GM12878 (cell line): ENCODE measurements around the gene BBLN. TPM values are rescaled to one million over a fixed set of nuclear protein-coding genes. Genes with fewer than 3 reads are reported as not detected.

Experiments used
- ATAC-seq: fragments of 200-7000 bp; cut with Tn5 transposase; 3 replicates; pipeline ENCODE4 v1.9.1; 2020; ENCODE audit warnings: mild to moderate bottlenecking, moderate library complexity
- BruUV-seq: library from RNA; stranded (reverse); fragments of 400-500 nt; replicated peaks from 2 replicates; lab custom pipeline; 2021; lab: Mats Ljungman, UMichigan
- CTCF ChIA-PET: fragments of 300-600 bp; sonication (Branson Sonifier 250); formaldehyde crosslinking; extraction: SDS; loops from one replicate; lab custom pipeline; 2021; ENCODE audit warnings: inconsistent platforms; lab: Yijun Ruan, JAX
- POLR2A ChIA-PET: fragments of 350-600 bp; formaldehyde crosslinking; extraction: SDS; loops from one replicate; lab custom pipeline; 2021; ENCODE audit warnings: inconsistent platforms; lab: Charles Lee
- RAD21 ChIA-PET: fragments of 300-600 bp; sonication (Branson Sonifier 250); formaldehyde crosslinking; loops from one replicate; lab custom pipeline; 2023; ENCODE audit warnings: antibody characterized with exemption; ENCODE audit not compliant: unreplicated experiment; lab: Charles Lee
- SMC1A ChIA-PET: fragments of 300-600 bp; sonication (Branson Sonifier 250); formaldehyde crosslinking; loops from one replicate; lab custom pipeline; 2023; ENCODE audit not compliant: unreplicated experiment, uncharacterized antibody; lab: Charles Lee
- DNase-seq: peaks from one replicate; pipeline ENCODE4 v3.0.0-alpha.2; 2011; ENCODE audit warnings: low read depth, low spot score
- FAIRE-seq: peaks from 3 replicates; lab custom pipeline; 2011; peaks lifted over from hg19 to GRCh38; lab: Jason Lieb, UNC
- H2AFZ ChIP-seq: 2 replicates; pipeline ENCODE4 v1.6.0; 2011; ENCODE audit warnings: low read depth, low read length, control low read depth; ENCODE audit not compliant: control insufficient read depth
- H3K27ac ChIP-seq: 2 replicates; pipeline ENCODE4 v1.5.1; 2011; ENCODE audit warnings: control low read depth; ENCODE audit not compliant: control insufficient read depth, insufficient read depth
- H3K27me3 ChIP-seq, 2 experiments: replicated peaks in 1 of 2; 2 replicates each; pipeline versions ENCODE4 v1.6.0 to v1.6.1; 2011; ENCODE audit warnings: low read length in 1 of 2; ENCODE audit not compliant: control insufficient read depth in 2 of 2, insufficient read depth in 2 of 2
- H3K36me3 ChIP-seq, 2 experiments: 2 replicates each; pipeline ENCODE4 v1.5.1; 2011; ENCODE audit warnings: low read length in 1 of 2; ENCODE audit not compliant: control insufficient read depth in 2 of 2, insufficient read depth in 2 of 2
- H3K4me1 ChIP-seq: 2 replicates; pipeline ENCODE4 v1.6.1; 2011; ENCODE audit warnings: mild to moderate bottlenecking, low read length, moderate library complexity, mixed read lengths; ENCODE audit not compliant: control insufficient read depth, insufficient read depth
- H3K4me2 ChIP-seq: 2 replicates; pipeline ENCODE4 v1.6.0; 2011; ENCODE audit warnings: control low read depth; ENCODE audit not compliant: control insufficient read depth, insufficient read depth
- H3K4me3 ChIP-seq: fragments of 200-600 bp; sonication (generic); 2 replicates; pipeline ENCODE4 v1.5.1; 2016
- H3K79me2 ChIP-seq: 2 replicates; pipeline ENCODE4 v1.6.0; 2011; ENCODE audit warnings: low read length; ENCODE audit not compliant: control insufficient read depth, insufficient read depth
- H3K9ac ChIP-seq: 2 replicates; pipeline ENCODE4 v1.8.0; 2011; ENCODE audit warnings: low read length, control low read depth, mixed read lengths; ENCODE audit not compliant: control insufficient read depth, insufficient read depth
- H3K9me3 ChIP-seq: replicated peaks from 3 replicates; pipeline ENCODE4 v1.5.1; 2011; ENCODE audit warnings: mild to moderate bottlenecking, low read length; ENCODE audit not compliant: control insufficient read depth, insufficient read depth
- H4K20me1 ChIP-seq: 2 replicates; pipeline ENCODE4 v1.6.0; 2011; ENCODE audit not compliant: control insufficient read depth, insufficient read depth
- E2F8 ChIP-seq: fragments of 450-650 bp; IDR thresholded peaks from 2 replicates; pipeline ENCODE4 v1.6.1; 2018; ENCODE audit warnings: mild to moderate bottlenecking, low read depth, moderate library complexity; ENCODE audit not compliant: partially characterized antibody
- MTA3 ChIP-seq: IDR thresholded peaks from 2 replicates; pipeline ENCODE4 v1.6.1; 2012; ENCODE audit warnings: low read length, inconsistent platforms, borderline replicate concordance
- MXI1 ChIP-seq: fragments of 150-350 bp; IDR thresholded peaks from 2 replicates; pipeline ENCODE4 v1.6.1; 2011; ENCODE audit warnings: low read depth, mild to moderate bottlenecking, inconsistent platforms, low read length, improper control_type of control experiment
- POLR2A ChIP-seq: IDR thresholded peaks from 2 replicates; pipeline ENCODE4 v1.6.1; 2011; ENCODE audit warnings: low read depth, mild to moderate bottlenecking, low read length
- RCOR1 ChIP-seq: conservative IDR thresholded peaks from 2 replicates; pipeline ENCODE4 v1.6.1; 2012; ENCODE audit warnings: low read depth, low read length, improper control_type of control experiment
- RELB ChIP-seq: fragments of 450-650 bp; IDR thresholded peaks from 2 replicates; pipeline ENCODE4 v1.6.1; 2017; ENCODE audit warnings: low read depth, mild to moderate bottlenecking, moderate library complexity
- SREBF2 ChIP-seq: IDR thresholded peaks from 2 replicates; pipeline ENCODE4 v1.6.1; 2012; ENCODE audit warnings: mild to moderate bottlenecking, low read length
- TCF12 ChIP-seq: IDR thresholded peaks from 2 replicates; pipeline ENCODE4 v1.6.1; 2011; ENCODE audit warnings: low read depth, mild to moderate bottlenecking, low read length
- ZZZ3 ChIP-seq: IDR thresholded peaks from 2 replicates; pipeline ENCODE4 v1.6.1; 2011; ENCODE audit warnings: low read depth; ENCODE audit not compliant: control insufficient read depth, insufficient read length
- WGBS: methylation state at CpG from one replicate; pipeline ENCODE4 v1.1.6; 2016; ENCODE audit warnings: low lambda C conversion rate; ENCODE audit not compliant: insufficient replicate concordance, insufficient coverage; ENCODE audit errors: missing lambda C conversion rate; 5-methylcytosine and 5-hydroxymethylcytosine counted together
- in situ Hi-C: fragments of 300-500 bp; cut with MboI; formaldehyde crosslinking; loops from 9 replicates; pipeline ENCODE4 v1.14.3; 2018; ENCODE audit warnings: mixed read lengths
- intact Hi-C: fragments of 100-400 bp; cut with micrococcal nuclease; formaldehyde crosslinking; loops from one replicate; pipeline ENCODE4 v1.14.2; 2022; ENCODE audit not compliant: unreplicated experiment
- polyA plus RNA-seq, 11 experiments: library from polyadenylated mRNA; depleted of rRNA in 4 of 11; unstranded in 6 of 11; stranded (reverse) in 5 of 11; fragments of >200 nt; fragmentation: Nextera tagmentation in 4 of 11; fragmentation: Illumina TruSeq in 1 of 11; extraction: Ambion mirVana in 4 of 11; extraction: Trizol in 1 of 11; gene quantifications; 1 replicate in 1 of 11; 2 replicates in 10 of 11; pipeline versions ENCODE4 v1.2.1 to v1.2.3, GENCODE V29; 2011 to 2016; ENCODE audit warnings: inconsistent platforms in 2 of 11, missing spikeins in 2 of 11, low read depth in 1 of 11
- total RNA-seq, 4 experiments: library from RNA; depleted of rRNA in 3 of 4; stranded (reverse); fragments of >200 nt in 3 of 4; fragmentation: Illumina TruSeq in 1 of 4; extraction: Trizol in 1 of 4; gene quantifications; 2 replicates each; pipeline versions ENCODE4 v1.2.1 to v1.2.3, GENCODE V29; 2013 to 2021
- TF ChIP-seq, protein P1 (sequence below): fragments of 150-350 bp; IDR thresholded peaks from 2 replicates; pipeline ENCODE4 v1.6.1; 2014; ENCODE audit warnings: mild to moderate bottlenecking, low read depth, low read length

Gene BBLN
- total and polyA plus RNA-seq, 10 of the 15 experiments (the other 5 are each of a cell fraction or from before 2014, with no cell fraction given): 3.8 to 194 (median 66.2) TPM

DNA sequence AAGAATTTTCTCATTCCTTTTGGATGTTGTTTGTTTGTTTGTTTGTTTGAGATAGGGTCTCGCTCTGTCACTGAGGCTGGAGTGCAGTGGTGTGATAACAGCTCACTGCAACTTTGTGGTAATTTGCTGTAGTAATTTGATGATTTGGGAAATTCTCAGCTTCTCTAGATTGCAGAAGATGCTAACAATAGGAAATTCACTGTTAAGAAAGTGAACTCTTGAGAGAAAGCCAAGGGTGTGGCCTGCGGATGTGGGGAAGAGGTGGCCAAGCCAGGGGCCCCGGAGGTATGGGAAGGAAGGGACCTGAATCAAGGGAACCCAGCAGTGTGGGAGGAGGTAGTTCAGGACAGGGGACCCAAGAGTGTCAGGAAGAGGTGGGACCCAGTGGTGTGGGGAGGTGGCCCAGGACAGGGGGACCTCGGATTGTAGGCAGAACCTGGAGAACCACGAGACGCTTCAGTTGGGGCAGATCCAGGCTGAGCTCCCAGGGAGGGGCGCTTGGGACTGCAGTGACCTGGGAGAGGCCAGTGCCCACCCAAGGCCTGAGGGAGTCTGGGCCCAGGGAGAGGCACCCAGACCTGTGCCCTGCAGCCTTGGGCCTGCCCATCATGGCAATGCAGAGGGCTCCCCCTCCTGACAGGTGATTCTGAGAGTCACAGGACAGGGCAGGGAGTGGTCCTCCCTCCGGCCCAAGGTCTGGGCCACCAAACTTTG, 16.4 kb upstream of the BBLN start (continued):
- no peak for TF ChIP-seq RELB

GRCh38 chr9:128144239-128145181, 15.6 kb upstream of the BBLN start:
- Histone ChIP-seq H3K9me3 (no peaks in the 10 kb centered on the region), H3K4me3 (no peak overlapping the region), H3K4me2 (no peak overlapping the region), H4K20me1 (no peaks in the 10 kb centered on the region), H3K27ac (no peak overlapping the region), H2AFZ (no peak overlapping the region)
- no peak for ATAC-seq
- SMC1A ChIA-PET: no interaction called here
- intact Hi-C loops: no loop called here
- POLR2A ChIA-PET: no interaction called here
- no peak for TF ChIP-seq POLR2A
- no peak for TF ChIP-seq ZZZ3
- no peak for TF ChIP-seq E2F8
- no peak for TF ChIP-seq RCOR1
- TF ChIP-seq SREBF2: no peak
- TF ChIP-seq TCF12: no peak
- no peak for TF ChIP-seq MTA3
- TF ChIP-seq MXI1: no peak
- TF ChIP-seq, protein P1, sequence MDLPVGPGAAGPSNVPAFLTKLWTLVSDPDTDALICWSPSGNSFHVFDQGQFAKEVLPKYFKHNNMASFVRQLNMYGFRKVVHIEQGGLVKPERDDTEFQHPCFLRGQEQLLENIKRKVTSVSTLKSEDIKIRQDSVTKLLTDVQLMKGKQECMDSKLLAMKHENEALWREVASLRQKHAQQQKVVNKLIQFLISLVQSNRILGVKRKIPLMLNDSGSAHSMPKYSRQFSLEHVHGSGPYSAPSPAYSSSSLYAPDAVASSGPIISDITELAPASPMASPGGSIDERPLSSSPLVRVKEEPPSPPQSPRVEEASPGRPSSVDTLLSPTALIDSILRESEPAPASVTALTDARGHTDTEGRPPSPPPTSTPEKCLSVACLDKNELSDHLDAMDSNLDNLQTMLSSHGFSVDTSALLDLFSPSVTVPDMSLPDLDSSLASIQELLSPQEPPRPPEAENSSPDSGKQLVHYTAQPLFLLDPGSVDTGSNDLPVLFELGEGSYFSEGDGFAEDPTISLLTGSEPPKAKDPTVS: no peak
- TF ChIP-seq, all 136 proteins: peak for 0
- no TSS peak for BruUV-seq
- Histone ChIP-seq H3K79me2 (no peaks in the 10 kb centered on the region), H3K9ac (no peak overlapping the region), H3K27me3 (peaks cover 0 to 1% of the 10 kb centered on the region in 2 experiments; a peak in 2 of 4 replicates), H3K36me3 (no peaks in the 10 kb centered on the region), H3K4me1 (no peaks in the 10 kb centered on the region)
- DNase-seq: no peak
- no peak for FAIRE-seq
- in situ Hi-C loops: no loop called here
- ChIA-PET RAD21 (no interaction called here), CTCF (no interaction called here)
- 35% methylated on average over 22 of the region's 22 CpGs for WGBS
